IPS-18a (cell line): Measurements from ENCODE around the gene CDK3.

ENCODE experiments used
- H3K27ac ChIP-seq: one replicate; pipeline ENCODE4 v1.5.1; 2013; ENCODE audit warnings: low read length
- H3K27me3 ChIP-seq: one replicate; pipeline ENCODE4 v1.6.1; 2013; ENCODE audit warnings: mild to moderate bottlenecking, low read length; ENCODE audit not compliant: control insufficient read depth, insufficient read depth
- H3K36me3 ChIP-seq: one replicate; pipeline ENCODE4 v1.6.1; 2013; ENCODE audit warnings: low read depth, low read length; ENCODE audit not compliant: control insufficient read depth
- H3K4me1 ChIP-seq: one replicate; pipeline ENCODE4 v1.6.1; 2013; ENCODE audit warnings: low read depth, low read length; ENCODE audit not compliant: control insufficient read depth
- H3K4me3 ChIP-seq: one replicate; pipeline ENCODE4 v1.5.1; 2013; ENCODE audit warnings: low read length
- H3K9ac ChIP-seq: one replicate; pipeline ENCODE4 v1.6.1; 2013; ENCODE audit warnings: mild to moderate bottlenecking, low read length, moderate library complexity
- H3K9me3 ChIP-seq: one replicate; pipeline ENCODE4 v1.6.1; 2013; ENCODE audit warnings: low read depth, low read length; ENCODE audit not compliant: control insufficient read depth

CDK3 gene

DNA sequence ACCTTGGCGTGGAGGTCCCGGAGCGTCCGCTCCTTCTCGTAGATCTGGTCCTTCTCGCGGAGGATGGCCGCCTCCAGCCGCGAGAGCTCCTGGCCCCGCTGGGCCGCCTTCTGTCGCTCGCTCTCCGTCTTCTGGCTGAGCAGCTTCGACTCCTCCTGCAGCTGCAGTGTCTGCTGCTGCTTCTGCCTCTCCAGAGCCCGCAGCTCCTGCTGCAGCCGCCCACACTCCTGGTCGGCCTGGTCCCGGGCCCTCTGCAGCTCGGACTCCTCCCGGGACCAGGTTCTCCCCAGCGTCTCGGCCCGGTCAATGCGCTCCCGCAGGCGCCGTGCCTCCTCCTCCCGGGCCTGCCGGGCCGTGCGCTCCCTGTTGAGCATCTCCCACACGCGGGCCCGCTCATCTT is 7.6 kb downstream of the CDK3 start:
- no peaks in the 10 kb centered on the region for H3K4me1 ChIP-seq
- H3K9ac ChIP-seq, result no peak overlapping the region
- H3K9me3 ChIP-seq, result no peaks in the 10 kb centered on the region
- no peaks in the 10 kb centered on the region for H3K36me3 ChIP-seq
- no peaks in the 10 kb centered on the region for H3K27me3 ChIP-seq
- no peak overlapping the region for H3K27ac ChIP-seq
- H3K4me3 ChIP-seq, result no peak overlapping the region

DNA sequence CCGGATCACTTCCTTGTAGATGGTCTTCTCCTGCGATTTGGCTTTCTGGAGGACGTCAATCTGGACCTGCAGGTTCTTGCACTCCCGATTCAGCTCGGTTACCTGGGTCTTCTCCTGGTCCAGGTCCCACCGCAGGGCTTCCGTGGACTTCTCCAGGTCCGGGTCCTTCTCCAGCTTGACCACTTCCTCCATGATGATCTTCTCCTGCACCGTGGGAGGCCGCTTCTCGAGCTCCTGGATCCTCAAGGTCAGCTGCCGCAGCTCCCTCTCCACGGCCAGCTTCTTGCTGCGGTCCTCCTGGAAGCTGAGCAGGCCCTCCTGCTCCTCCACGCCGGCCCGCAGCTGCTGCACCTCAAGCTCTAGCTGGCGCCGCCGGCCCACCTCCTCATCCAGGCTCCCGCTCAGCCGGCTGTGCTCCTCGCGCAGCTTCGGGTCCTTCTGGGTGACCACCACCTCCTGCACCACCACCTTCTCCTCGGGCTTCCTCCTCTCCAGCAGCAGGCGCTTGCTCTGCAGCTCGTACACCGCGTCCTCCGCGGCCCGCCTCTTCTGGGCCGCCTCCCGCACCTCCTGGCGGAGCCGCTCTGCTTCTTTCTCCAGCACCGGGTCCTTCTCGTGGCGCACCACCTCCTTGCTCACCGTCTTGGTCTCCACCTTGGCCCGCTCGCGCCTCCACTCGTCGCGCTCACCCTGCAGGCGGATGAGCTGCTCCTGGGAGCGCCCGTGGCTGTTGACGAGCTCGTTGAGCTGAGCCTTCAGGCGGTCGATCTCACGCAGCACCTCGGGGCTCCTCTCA is 8.2 kb downstream of the CDK3 start:
- Histone ChIP-seq H3K27me3 (no peaks in the 10 kb centered on the region), H3K9ac (no peak overlapping the region), H3K4me1 (peaks cover under 1% of the 10 kb centered on the region), H3K27ac (no peak overlapping the region), H3K9me3 (no peaks in the 10 kb centered on the region), H3K36me3 (no peaks in the 10 kb centered on the region), H3K4me3 (no peak overlapping the region)

DNA sequence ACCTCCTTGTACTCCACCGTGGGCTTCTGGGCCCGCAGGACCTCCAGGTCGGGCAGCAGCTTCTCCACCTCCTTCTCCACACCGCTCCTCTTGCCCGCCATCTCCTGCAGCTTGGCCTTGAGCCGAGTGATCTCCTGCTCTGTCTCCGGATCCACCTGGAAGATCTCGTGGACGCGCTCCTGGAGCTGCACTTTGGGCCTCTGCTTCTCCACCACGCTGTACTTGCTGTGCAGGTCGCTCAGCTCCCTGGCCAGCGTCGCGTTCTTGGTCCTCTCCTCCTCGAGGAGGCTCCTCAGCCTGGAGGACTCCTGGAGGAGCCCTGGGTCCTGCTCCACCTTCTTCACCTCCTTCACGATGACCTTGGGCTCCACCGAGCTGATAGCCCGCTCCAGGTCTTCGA is 8.8 kb downstream of the CDK3 start:
- H3K36me3 ChIP-seq, result no peaks in the 10 kb centered on the region
- no peaks in the 10 kb centered on the region for H3K27me3 ChIP-seq
- no peak overlapping the region for H3K9ac ChIP-seq
- no peak overlapping the region for H3K4me3 ChIP-seq
- no peak overlapping the region for H3K27ac ChIP-seq
- no peaks in the 10 kb centered on the region for H3K9me3 ChIP-seq
- H3K4me1 ChIP-seq, result peaks cover 3% of the 10 kb centered on the region

GRCh38 chr17:76009969-76010661 is 9.5 kb downstream of the CDK3 start:
- H3K9me3 ChIP-seq, result no peaks in the 10 kb centered on the region
- no peaks in the 10 kb centered on the region for H3K27me3 ChIP-seq
- H3K36me3 ChIP-seq, result no peaks in the 10 kb centered on the region
- no peak overlapping the region for H3K4me3 ChIP-seq
- H3K9ac ChIP-seq, result no peak overlapping the region
- H3K4me1 ChIP-seq, result peaks cover 3% of the 10 kb centered on the region
- no peak overlapping the region for H3K27ac ChIP-seq

DNA sequence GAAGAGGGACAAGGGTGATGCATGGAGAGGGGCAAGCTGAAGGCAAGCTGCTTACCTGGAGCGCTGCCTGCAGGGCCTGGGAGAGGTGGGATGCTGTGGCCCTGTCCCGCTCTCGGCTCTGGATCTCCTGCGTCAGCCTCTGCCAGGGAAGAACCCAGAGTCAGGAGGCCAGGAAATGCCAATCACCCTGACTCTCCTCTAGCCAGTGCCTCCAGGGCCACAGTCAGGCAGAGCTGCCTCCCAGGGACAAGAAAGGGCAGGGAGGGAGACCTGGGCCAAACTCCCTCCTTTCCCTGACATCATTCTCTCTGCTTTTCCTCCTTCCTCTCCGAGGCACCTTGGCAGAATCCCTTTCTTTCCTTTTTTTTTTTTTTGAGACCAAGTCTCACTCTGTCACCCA is 11.3 kb downstream of the CDK3 start:
- H3K4me1 ChIP-seq, result peaks cover 3% of the 10 kb centered on the region
- no peak overlapping the region for H3K27ac ChIP-seq
- H3K27me3 ChIP-seq, result no peaks in the 10 kb centered on the region
- no peak overlapping the region for H3K9ac ChIP-seq
- no peak overlapping the region for H3K4me3 ChIP-seq
- no peaks in the 10 kb centered on the region for H3K36me3 ChIP-seq
- H3K9me3 ChIP-seq, result no peaks in the 10 kb centered on the region

GRCh38 chr17:76013377-76013932 is 12.8 kb downstream of the CDK3 start:
- no peaks in the 10 kb centered on the region for H3K36me3 ChIP-seq
- no peak overlapping the region for H3K27ac ChIP-seq
- H3K9ac ChIP-seq, result no peak overlapping the region
- no peaks in the 10 kb centered on the region for H3K9me3 ChIP-seq
- peaks cover 3% of the 10 kb centered on the region for H3K4me1 ChIP-seq
- H3K4me3 ChIP-seq, result no peak overlapping the region
- no peaks in the 10 kb centered on the region for H3K27me3 ChIP-seq

GRCh38 chr17:76014100-76014924 is 13.7 kb downstream of the CDK3 start:
- peaks cover 3% of the 10 kb centered on the region for H3K4me1 ChIP-seq
- no peaks in the 10 kb centered on the region for H3K9me3 ChIP-seq
- H3K36me3 ChIP-seq, result no peaks in the 10 kb centered on the region
- no peaks in the 10 kb centered on the region for H3K27me3 ChIP-seq
- no peak overlapping the region for H3K9ac ChIP-seq
- no peak overlapping the region for H3K4me3 ChIP-seq
- H3K27ac ChIP-seq, result no peak overlapping the region

DNA sequence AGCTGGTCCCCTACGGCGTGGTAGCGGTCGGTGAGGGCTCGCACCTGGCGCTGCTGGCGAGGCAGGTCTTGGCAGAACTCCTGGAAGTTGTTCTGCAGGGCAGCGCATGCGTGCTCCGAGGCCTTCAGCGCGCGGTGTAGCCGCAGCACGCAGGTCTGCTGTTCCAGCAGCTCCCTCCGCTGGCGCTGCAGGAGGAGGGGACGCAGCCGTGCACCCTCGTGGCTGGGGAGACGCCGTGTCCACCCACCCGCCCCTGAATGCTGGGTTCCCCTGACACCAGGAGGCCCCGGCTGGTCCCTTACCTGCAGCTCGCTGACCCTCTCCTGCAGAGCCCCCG is 14.2 kb downstream of the CDK3 start:
- Histone ChIP-seq H3K9me3 (no peaks in the 10 kb centered on the region), H3K4me3 (no peak overlapping the region), H3K36me3 (no peaks in the 10 kb centered on the region), H3K4me1 (peaks cover 3% of the 10 kb centered on the region), H3K9ac (no peak overlapping the region), H3K27ac (no peak overlapping the region), H3K27me3 (no peaks in the 10 kb centered on the region)

DNA sequence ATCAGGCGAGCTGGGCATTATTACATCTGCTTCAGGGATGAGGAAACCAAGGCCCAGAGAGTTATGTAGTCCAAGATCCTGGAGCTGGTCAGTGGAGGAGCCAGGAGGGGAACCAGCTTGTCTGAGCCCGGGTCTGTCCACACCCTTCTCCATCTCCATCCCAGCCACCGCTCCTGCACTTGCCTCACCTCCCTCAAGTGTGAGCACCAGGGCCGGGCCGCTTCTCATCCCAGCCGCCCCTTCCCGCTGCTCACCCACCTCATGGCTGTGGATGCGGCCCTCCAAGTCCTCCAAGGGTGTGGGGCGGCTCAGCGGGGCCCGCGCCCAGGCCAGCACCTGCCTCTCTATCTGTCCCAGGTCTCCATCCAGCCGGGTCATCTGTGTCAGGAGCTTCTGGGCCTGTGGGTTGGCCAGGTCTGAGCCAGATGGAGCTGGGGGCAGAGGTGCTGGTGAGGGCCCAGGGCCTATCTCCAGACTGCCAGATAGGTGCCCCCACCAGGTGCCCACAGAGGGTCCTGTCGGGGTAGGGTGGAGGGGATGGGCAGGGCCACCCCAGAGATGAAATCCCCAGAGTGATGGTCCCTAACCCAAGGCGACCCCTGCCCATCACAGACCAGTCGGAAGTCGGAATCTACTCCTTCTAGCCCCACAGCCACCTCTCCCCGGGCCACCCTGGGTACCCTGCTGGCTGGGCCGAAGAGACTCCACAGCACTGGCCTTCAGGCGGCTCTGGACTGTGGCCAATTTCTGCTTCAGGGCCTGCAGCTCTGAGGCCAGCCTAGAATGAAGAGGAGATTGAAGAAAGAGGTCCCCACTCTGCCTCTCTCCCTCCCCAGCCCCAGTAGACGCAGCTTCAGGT is 17.1 kb downstream of the CDK3 start:
- Histone ChIP-seq H3K9ac (no peak overlapping the region), H3K4me1 (peaks cover 3% of the 10 kb centered on the region), H3K27ac (no peak overlapping the region), H3K36me3 (no peaks in the 10 kb centered on the region), H3K4me3 (no peak overlapping the region), H3K9me3 (no peaks in the 10 kb centered on the region), H3K27me3 (no peaks in the 10 kb centered on the region)

DNA sequence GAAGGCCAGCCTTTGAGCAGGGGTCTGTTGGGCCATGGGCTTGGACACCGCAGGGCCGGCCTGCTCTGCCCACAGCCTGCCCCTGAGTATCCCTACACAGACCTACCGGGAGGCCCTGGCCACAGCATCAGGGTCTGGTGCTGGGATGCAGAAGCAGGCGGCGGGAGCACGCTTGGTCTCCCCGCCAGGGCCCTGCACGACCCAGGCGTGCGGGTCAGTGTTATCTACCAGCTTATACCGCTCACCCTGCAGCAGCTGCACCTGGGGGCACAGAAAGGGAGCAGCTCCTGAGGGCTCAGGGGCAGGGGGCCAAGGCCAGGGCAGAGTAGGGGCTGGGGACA is 17.7 kb downstream of the CDK3 start:
- Histone ChIP-seq H3K27ac (no peak overlapping the region), H3K4me1 (peaks cover 3% of the 10 kb centered on the region), H3K9ac (no peak overlapping the region), H3K27me3 (no peaks in the 10 kb centered on the region), H3K36me3 (no peaks in the 10 kb centered on the region), H3K4me3 (no peak overlapping the region), H3K9me3 (no peaks in the 10 kb centered on the region)

- H3K9me3 ChIP-seq, result no peaks in the 10 kb centered on the region
- no peaks in the 10 kb centered on the region for H3K27me3 ChIP-seq
- H3K9ac ChIP-seq, result no peak overlapping the region
- no peak overlapping the region for H3K27ac ChIP-seq
- no peaks in the 10 kb centered on the region for H3K36me3 ChIP-seq
- H3K4me3 ChIP-seq, result no peak overlapping the region
- H3K4me1 ChIP-seq, result peaks cover 3% of the 10 kb centered on the region
These were observed 18.1 kb downstream of the CDK3 start for GRCh38 chr17:76018801-76019200.
